ENCODE data around the gene GRHL1. TPM values are rescaled to one million over a fixed set of nuclear protein-coding genes. Genes with fewer than 3 reads are reported as not detected.

Gene GRHL1
- total and polyA plus RNA-seq, 9 of the 15 experiments (the other 6 are each of a cell fraction or from before 2014, with no cell fraction given), result 1.7 to 6.1 (median 4.7) TPM

DNA sequence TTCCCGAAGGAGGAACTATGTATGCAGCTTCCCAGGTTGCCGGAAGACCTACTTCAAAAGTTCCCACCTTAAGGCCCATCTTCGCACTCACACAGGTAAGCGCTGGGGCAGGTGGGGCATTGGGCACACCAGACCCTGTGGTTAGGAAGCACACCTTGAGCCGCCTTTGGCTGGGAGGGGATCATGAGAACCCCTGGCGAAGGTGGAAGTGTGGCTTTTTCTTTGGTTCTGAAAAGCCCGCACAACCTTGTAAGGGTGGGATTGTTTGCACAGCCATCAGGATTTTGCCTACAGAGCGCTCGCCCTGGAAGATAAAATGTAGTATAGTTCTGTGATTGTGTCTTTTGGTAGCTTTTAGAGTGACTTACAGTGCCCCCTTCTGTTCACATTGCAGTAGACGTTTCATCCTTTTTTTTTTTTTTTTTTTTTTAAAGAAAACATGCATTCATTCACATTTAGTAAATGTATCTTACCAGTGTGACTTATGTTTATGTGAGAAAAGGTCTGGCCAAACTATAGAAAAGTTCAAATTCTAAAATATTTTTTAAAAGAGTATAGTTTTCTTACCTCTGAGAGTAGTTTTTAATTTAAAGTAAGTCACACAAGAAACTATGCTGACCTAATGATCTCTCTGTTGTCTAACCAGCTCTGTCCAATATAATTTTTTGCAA, 97.1 kb downstream of the GRHL1 start (continued):
- TF ChIP-seq, protein P1, sequence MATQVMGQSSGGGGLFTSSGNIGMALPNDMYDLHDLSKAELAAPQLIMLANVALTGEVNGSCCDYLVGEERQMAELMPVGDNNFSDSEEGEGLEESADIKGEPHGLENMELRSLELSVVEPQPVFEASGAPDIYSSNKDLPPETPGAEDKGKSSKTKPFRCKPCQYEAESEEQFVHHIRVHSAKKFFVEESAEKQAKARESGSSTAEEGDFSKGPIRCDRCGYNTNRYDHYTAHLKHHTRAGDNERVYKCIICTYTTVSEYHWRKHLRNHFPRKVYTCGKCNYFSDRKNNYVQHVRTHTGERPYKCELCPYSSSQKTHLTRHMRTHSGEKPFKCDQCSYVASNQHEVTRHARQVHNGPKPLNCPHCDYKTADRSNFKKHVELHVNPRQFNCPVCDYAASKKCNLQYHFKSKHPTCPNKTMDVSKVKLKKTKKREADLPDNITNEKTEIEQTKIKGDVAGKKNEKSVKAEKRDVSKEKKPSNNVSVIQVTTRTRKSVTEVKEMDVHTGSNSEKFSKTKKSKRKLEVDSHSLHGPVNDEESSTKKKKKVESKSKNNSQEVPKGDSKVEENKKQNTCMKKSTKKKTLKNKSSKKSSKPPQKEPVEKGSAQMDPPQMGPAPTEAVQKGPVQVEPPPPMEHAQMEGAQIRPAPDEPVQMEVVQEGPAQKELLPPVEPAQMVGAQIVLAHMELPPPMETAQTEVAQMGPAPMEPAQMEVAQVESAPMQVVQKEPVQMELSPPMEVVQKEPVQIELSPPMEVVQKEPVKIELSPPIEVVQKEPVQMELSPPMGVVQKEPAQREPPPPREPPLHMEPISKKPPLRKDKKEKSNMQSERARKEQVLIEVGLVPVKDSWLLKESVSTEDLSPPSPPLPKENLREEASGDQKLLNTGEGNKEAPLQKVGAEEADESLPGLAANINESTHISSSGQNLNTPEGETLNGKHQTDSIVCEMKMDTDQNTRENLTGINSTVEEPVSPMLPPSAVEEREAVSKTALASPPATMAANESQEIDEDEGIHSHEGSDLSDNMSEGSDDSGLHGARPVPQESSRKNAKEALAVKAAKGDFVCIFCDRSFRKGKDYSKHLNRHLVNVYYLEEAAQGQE (IDR thresholded peaks at IDR 0.05; ENCODE audit: borderline replicate concordance), result peak; percentile 64; the same call in 1 of the 2 replicates
- TF ChIP-seq, protein P1 (CRISPR knock-in tag; IDR thresholded peaks at IDR 0.05; ENCODE audit: low read depth), result no peak
- TF ChIP-seq ZFP30 (CRISPR knock-in tag; IDR thresholded peaks at IDR 0.05; ENCODE audit: borderline replicate concordance) (no peak), SIN3B (IDR thresholded peaks at IDR 0.05; ENCODE audit: low read depth) (no peak), ZNF384 (IDR thresholded peaks at IDR 0.05; ENCODE audit: low read depth, low read length) (peak; percentile 99), SPI1 (IDR thresholded peaks at IDR 0.05; ENCODE audit: borderline replicate concordance, low read depth, low read length) (no peak), POLR3G (IDR thresholded peaks at IDR 0.05; ENCODE audit: extremely low read depth, insufficient read length, insufficient replicate concordance) (no peak), ZNF695 (CRISPR knock-in tag; IDR thresholded peaks at IDR 0.05) (no peak), KLF10 (CRISPR knock-in tag; IDR thresholded peaks at IDR 0.05) (no peak), NBN (IDR thresholded peaks at IDR 0.05; ENCODE audit: low read depth) (no peak), CC2D1A (IDR thresholded peaks at IDR 0.05) (0 out of 2 replicates have a peak, but pooled peaks have one; percentile 13), ZNF778 (CRISPR knock-in tag; IDR thresholded peaks at IDR 0.05) (no peak)
- TF ChIP-seq, protein P2, sequence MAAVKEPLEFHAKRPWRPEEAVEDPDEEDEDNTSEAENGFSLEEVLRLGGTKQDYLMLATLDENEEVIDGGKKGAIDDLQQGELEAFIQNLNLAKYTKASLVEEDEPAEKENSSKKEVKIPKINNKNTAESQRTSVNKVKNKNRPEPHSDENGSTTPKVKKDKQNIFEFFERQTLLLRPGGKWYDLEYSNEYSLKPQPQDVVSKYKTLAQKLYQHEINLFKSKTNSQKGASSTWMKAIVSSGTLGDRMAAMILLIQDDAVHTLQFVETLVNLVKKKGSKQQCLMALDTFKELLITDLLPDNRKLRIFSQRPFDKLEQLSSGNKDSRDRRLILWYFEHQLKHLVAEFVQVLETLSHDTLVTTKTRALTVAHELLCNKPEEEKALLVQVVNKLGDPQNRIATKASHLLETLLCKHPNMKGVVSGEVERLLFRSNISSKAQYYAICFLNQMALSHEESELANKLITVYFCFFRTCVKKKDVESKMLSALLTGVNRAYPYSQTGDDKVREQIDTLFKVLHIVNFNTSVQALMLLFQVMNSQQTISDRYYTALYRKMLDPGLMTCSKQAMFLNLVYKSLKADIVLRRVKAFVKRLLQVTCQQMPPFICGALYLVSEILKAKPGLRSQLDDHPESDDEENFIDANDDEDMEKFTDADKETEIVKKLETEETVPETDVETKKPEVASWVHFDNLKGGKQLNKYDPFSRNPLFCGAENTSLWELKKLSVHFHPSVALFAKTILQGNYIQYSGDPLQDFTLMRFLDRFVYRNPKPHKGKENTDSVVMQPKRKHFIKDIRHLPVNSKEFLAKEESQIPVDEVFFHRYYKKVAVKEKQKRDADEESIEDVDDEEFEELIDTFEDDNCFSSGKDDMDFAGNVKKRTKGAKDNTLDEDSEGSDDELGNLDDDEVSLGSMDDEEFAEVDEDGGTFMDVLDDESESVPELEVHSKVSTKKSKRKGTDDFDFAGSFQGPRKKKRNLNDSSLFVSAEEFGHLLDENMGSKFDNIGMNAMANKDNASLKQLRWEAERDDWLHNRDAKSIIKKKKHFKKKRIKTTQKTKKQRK (IDR thresholded peaks at IDR 0.05; ENCODE audit: borderline replicate concordance, low read depth, low read length), result no peak
- TF ChIP-seq, protein P3, sequence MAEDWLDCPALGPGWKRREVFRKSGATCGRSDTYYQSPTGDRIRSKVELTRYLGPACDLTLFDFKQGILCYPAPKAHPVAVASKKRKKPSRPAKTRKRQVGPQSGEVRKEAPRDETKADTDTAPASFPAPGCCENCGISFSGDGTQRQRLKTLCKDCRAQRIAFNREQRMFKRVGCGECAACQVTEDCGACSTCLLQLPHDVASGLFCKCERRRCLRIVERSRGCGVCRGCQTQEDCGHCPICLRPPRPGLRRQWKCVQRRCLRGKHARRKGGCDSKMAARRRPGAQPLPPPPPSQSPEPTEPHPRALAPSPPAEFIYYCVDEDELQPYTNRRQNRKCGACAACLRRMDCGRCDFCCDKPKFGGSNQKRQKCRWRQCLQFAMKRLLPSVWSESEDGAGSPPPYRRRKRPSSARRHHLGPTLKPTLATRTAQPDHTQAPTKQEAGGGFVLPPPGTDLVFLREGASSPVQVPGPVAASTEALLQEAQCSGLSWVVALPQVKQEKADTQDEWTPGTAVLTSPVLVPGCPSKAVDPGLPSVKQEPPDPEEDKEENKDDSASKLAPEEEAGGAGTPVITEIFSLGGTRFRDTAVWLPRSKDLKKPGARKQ (CRISPR knock-in tag; IDR thresholded peaks at IDR 0.05), result peak; percentile 3; the same call in 1 of the 2 replicates

Measured in K562 (cell line).